A549 (cell line): ENCODE results near the gene BUD31. TPM values are rescaled to one million over a fixed set of nuclear protein-coding genes. Genes with fewer than 3 reads are reported as not detected.

ENCODE experiments used
- ATAC-seq, 2 experiments: fragments of 200-7000 bp in 1 of 2; fragments of >200 bp in 1 of 2; cut with Nextera tagmentation in 1 of 2; cut with Tn5 transposase in 1 of 2; 3 replicates each; pipeline versions ENCODE4 v1.8.0 to v1.9.1; 2018 to 2020; ENCODE audit warnings: mild to moderate bottlenecking in 1 of 2, moderate library complexity in 1 of 2
- CTCF ChIA-PET: fragments of 300-600 bp; sonication (Branson Sonifier 250); formaldehyde crosslinking; extraction: SDS; loops from one replicate; lab custom pipeline; 2021; ENCODE audit warnings: antibody characterized with exemption, inconsistent platforms; lab: Yijun Ruan, JAX
- POLR2A ChIA-PET: fragments of 350-600 bp; formaldehyde crosslinking; extraction: SDS; loops from one replicate; lab custom pipeline; 2021; ENCODE audit warnings: antibody characterized with exemption, inconsistent platforms; lab: Yijun Ruan, JAX
- DNase-seq, 2 experiments: peaks; one replicate each; pipeline versions ENCODE4 v3.0.0 to v3.0.0-alpha.2; 2011 to 2016; ENCODE audit warnings: low read depth in 1 of 2, low spot score in 1 of 2
- FAIRE-seq: peaks from 2 replicates; lab custom pipeline; 2011; peaks lifted over from hg19 to GRCh38; lab: Jason Lieb, UNC
- H3K27ac ChIP-seq, 2 experiments: fragments of >200 bp; sonication (Bioruptor Twin); formaldehyde crosslinking; 3 replicates each; pipeline ENCODE4 v1.5.1; 2016 to 2017
- H3K4me1 ChIP-seq: fragments of >200 bp; sonication (Bioruptor Twin); formaldehyde crosslinking; 3 replicates; pipeline ENCODE4 v1.6.1; 2016
- H3K4me2 ChIP-seq: fragments of >200 bp; sonication (Bioruptor Twin); formaldehyde crosslinking; 3 replicates; pipeline ENCODE4 v1.6.1; 2016
- H3K4me3 ChIP-seq: fragments of >200 bp; sonication (Bioruptor Twin); formaldehyde crosslinking; 3 replicates; pipeline ENCODE4 v1.5.1; 2016
- H3K9me3 ChIP-seq: fragments of >200 bp; sonication (Bioruptor Twin); formaldehyde crosslinking; 3 replicates; pipeline ENCODE4 v1.6.1; 2016
- CBX2 ChIP-seq: fragments of 200-600 bp; sonication (generic); IDR thresholded peaks from 2 replicates; pipeline ENCODE4 v1.6.1; 2016; ENCODE audit warnings: low read depth, mild to moderate bottlenecking, borderline replicate concordance
- ESRRA ChIP-seq: fragments of 150-350 bp; IDR thresholded peaks from 2 replicates; pipeline ENCODE4 v1.6.1; 2014; ENCODE audit warnings: mild to moderate bottlenecking, low read length, borderline replicate concordance
- FOSB ChIP-seq: fragments of 250-450 bp; sonication (Bioruptor Pico); IDR thresholded peaks from 2 replicates; pipeline ENCODE4 v1.5.0; 2020; ENCODE audit warnings: mild to moderate bottlenecking, moderate library complexity
- FOSL2 ChIP-seq, 2 experiments: fragments of 450-650 bp in 1 of 2; fragments of >200 bp in 1 of 2; sonication (Bioruptor Twin) in 1 of 2; formaldehyde crosslinking; IDR thresholded peaks; 2 replicates each; pipeline versions ENCODE4 v1.5.0 to v1.6.1; 2016 to 2020; ENCODE audit warnings: mild to moderate bottlenecking in 1 of 2, moderate library complexity in 1 of 2
- FOXS1 ChIP-seq: fragments of 250-450 bp; sonication (Bioruptor Pico); IDR thresholded peaks from 2 replicates; pipeline ENCODE4 v1.5.0; 2020; ENCODE audit warnings: mild to moderate bottlenecking, moderate library complexity
- GATA3 ChIP-seq: IDR thresholded peaks from 2 replicates; pipeline ENCODE4 v1.6.1; 2012; ENCODE audit warnings: borderline replicate concordance
- HOXB13 ChIP-seq: fragments of 250-450 bp; sonication (Bioruptor Pico); IDR thresholded peaks from 2 replicates; pipeline ENCODE4 v1.5.0; 2020; ENCODE audit warnings: low read depth, mild to moderate bottlenecking, moderate library complexity
- KDM1A ChIP-seq: fragments of 200-600 bp; sonication (generic); IDR thresholded peaks from 2 replicates; pipeline ENCODE4 v1.6.1; 2016; ENCODE audit warnings: low read depth, mild to moderate bottlenecking
- MAFK ChIP-seq: fragments of 450-650 bp; IDR thresholded peaks from 2 replicates; pipeline ENCODE4 v1.6.1; 2014; ENCODE audit not compliant: partially characterized antibody
- PHF8 ChIP-seq: fragments of 200-600 bp; sonication (generic); IDR thresholded peaks from 2 replicates; pipeline ENCODE4 v1.6.1; 2016; ENCODE audit warnings: low read depth, mild to moderate bottlenecking, antibody characterized with exemption, moderate library complexity, borderline replicate concordance
- RAD21 ChIP-seq, 2 experiments: fragments of >200 bp in 1 of 2; sonication (Bioruptor Twin) in 1 of 2; formaldehyde crosslinking in 1 of 2; IDR thresholded peaks in 1 of 2; conservative IDR thresholded peaks in 1 of 2; 2 replicates in 1 of 2; 3 replicates in 1 of 2; pipeline ENCODE4 v1.6.1; 2012 to 2018; ENCODE audit warnings: inconsistent platforms in 1 of 2
- RNF2 ChIP-seq: fragments of 200-600 bp; sonication (generic); IDR thresholded peaks from 2 replicates; pipeline ENCODE4 v1.6.1; 2016; ENCODE audit warnings: low read depth, mild to moderate bottlenecking, antibody characterized with exemption, moderate library complexity, borderline replicate concordance
- SREBF2 ChIP-seq: fragments of 450-650 bp; IDR thresholded peaks from 2 replicates; pipeline ENCODE4 v1.6.1; 2014; ENCODE audit warnings: mild to moderate bottlenecking, moderate library complexity
- ZFP36 ChIP-seq: fragments of 450-650 bp; IDR thresholded peaks from 2 replicates; pipeline ENCODE4 v1.6.1; 2014; ENCODE audit warnings: borderline replicate concordance; ENCODE audit not compliant: partially characterized antibody
- ZSCAN20 ChIP-seq: fragments of 250-450 bp; sonication (Bioruptor Pico); IDR thresholded peaks from 2 replicates; pipeline ENCODE4 v1.8.0; 2022; ENCODE audit warnings: mild to moderate bottlenecking, moderate library complexity
- WGBS: methylation state at CpG from one replicate; pipeline ENCODE4 v1.1.6; 2017; ENCODE audit errors: missing lambda C conversion rate; 5-methylcytosine and 5-hydroxymethylcytosine counted together
- polyA plus RNA-seq, 4 experiments: library from polyadenylated mRNA; depleted of rRNA in 3 of 4; stranded (reverse); fragments of >200 nt; fragmentation: RNase III in 1 of 4; extraction: RNeasy Plus Mini Kit Qiagen cat#74134 plus additional on column Dnase treatment in 1 of 4; gene quantifications; 2 replicates in 3 of 4; 3 replicates in 1 of 4; pipeline ENCODE4 v1.2.3, GENCODE V29; 2011 to 2017
- TF ChIP-seq, protein P1 (sequence below): fragments of 250-450 bp; sonication (Bioruptor Pico); IDR thresholded peaks from 2 replicates; pipeline ENCODE4 v1.5.0; 2021; ENCODE audit warnings: mild to moderate bottlenecking, moderate library complexity, borderline replicate concordance
- TF ChIP-seq, protein P2 (sequence below): fragments of 200-600 bp; sonication (generic); IDR thresholded peaks from 2 replicates; pipeline ENCODE4 v1.6.1; 2016; ENCODE audit warnings: antibody characterized with exemption, mild to moderate bottlenecking, moderate library complexity
- TF ChIP-seq, protein P3 (sequence below): IDR thresholded peaks from 2 replicates; pipeline ENCODE4 v1.6.1; 2012
- TF ChIP-seq, protein P4 (sequence below): fragments of 250-450 bp; sonication (Bioruptor Pico); IDR thresholded peaks from 2 replicates; pipeline ENCODE4 v1.5.0; 2020; ENCODE audit warnings: low read depth, mild to moderate bottlenecking, moderate library complexity
- TF ChIP-seq, protein P5 (sequence below): IDR thresholded peaks from 2 replicates; pipeline ENCODE4 v1.6.1; 2012

BUD31 gene
- polyA plus RNA-seq, 2 of the 4 experiments (the other 2 are of a cell fraction) = 96.5 to 105 TPM

DNA sequence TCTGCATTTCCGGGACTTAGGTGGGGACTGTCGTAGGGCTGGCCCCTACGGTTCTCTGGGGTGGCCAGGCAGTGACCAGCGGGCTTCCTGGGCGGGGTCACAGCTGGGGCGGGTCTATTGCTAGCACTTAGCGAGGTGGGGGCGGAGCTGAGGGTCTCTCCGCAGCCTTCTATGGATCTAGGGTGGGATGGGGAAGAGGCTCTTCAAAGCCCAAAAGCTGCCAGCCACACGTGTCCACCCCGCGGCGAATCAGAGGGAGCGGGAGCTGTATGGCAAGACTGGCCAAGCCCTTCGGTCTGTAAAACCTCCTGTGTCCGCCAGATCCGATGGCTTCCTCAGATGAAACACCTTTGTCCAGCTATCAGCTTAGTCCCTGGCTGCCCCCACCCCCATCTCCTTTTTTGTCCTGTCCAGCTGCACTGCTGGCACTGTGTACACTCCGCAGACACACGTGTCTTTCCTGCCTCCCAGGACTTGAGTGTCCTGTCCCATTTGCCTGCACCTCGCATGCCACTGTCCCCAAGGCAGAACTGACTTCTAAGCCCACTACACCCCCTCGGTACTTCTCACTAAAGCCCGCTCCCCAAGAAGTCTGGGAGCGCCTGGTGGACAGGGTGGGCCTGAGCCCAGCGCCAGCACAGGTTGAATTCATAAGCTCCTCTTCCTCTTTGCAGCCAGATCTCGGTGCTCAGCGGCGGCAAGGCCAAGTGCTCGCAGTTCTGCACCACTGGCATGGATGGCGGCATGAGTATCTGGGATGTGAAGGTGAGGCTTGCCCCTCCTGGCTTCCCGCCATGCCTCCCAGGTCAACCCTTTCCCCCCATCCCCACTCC, 15.2 kb upstream of the BUD31 start (continued):
- TF ChIP-seq, protein P1, sequence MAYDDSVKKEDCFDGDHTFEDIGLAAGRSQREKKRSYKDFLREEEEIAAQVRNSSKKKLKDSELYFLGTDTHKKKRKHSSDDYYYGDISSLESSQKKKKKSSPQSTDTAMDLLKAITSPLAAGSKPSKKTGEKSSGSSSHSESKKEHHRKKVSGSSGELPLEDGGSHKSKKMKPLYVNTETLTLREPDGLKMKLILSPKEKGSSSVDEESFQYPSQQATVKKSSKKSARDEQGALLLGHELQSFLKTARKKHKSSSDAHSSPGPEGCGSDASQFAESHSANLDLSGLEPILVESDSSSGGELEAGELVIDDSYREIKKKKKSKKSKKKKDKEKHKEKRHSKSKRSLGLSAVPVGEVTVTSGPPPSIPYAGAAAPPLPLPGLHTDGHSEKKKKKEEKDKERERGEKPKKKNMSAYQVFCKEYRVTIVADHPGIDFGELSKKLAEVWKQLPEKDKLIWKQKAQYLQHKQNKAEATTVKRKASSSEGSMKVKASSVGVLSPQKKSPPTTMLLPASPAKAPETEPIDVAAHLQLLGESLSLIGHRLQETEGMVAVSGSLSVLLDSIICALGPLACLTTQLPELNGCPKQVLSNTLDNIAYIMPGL (CRISPR knock-in tag) = no peak
- no peak for TF ChIP-seq GATA3

DNA sequence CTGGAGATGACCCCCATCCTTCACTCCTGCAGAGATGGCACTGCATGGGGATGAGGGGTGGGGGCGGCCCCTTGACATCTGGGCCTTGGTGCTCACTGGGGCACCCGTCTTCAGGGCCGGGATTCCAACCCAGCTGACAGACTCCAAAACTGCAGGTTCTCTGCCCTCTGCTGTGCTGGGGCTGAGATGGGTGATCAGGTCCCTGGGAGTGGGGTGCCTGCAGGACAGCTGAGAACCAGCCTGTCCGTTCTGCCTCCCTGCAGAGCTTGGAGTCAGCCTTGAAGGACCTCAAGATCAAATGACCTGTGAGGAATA, 14.6 kb upstream of the BUD31 start:
- DNase-seq (no peak), ATAC-seq (no peak), FAIRE-seq (no peak)
- ChIA-PET POLR2A (interaction anchor here (2.6 kb wide), 1 partner anchor 14 kb away, joined by 8 read pairs; the partner anchor contains the start of genes BUD31 and PDAP1), CTCF (interaction anchor here (1.0 to 1.6 kb wide), 3 partner anchors 8 to 22 kb away, joined by 3 to 4 read pairs (median 3); no protein-coding TSS in a partner anchor)
- TF ChIP-seq FOXS1 (CRISPR knock-in tag) (no peak), ZFP36 (no peak), SREBF2 (no peak), CBX2 (no peak), PHF8 (no peak), KDM1A (no peak), FOSB (no peak), ESRRA (no peak), ZSCAN20 (CRISPR knock-in tag) (no peak), HOXB13 (CRISPR knock-in tag) (no peak), RAD21 (conservative IDR thresholded peaks at IDR 0.05 in 1 of 2, IDR thresholded peaks at IDR 0.05 in 1 of 2) (no peak), RNF2 (no peak), FOSL2 (IDR thresholded peaks at IDR 0.05) (no peak), FOSL2 (CRISPR knock-in tag; IDR thresholded peaks at IDR 0.05) (no peak), MAFK (no peak), GATA3 (no peak)
- TF ChIP-seq, protein P2, sequence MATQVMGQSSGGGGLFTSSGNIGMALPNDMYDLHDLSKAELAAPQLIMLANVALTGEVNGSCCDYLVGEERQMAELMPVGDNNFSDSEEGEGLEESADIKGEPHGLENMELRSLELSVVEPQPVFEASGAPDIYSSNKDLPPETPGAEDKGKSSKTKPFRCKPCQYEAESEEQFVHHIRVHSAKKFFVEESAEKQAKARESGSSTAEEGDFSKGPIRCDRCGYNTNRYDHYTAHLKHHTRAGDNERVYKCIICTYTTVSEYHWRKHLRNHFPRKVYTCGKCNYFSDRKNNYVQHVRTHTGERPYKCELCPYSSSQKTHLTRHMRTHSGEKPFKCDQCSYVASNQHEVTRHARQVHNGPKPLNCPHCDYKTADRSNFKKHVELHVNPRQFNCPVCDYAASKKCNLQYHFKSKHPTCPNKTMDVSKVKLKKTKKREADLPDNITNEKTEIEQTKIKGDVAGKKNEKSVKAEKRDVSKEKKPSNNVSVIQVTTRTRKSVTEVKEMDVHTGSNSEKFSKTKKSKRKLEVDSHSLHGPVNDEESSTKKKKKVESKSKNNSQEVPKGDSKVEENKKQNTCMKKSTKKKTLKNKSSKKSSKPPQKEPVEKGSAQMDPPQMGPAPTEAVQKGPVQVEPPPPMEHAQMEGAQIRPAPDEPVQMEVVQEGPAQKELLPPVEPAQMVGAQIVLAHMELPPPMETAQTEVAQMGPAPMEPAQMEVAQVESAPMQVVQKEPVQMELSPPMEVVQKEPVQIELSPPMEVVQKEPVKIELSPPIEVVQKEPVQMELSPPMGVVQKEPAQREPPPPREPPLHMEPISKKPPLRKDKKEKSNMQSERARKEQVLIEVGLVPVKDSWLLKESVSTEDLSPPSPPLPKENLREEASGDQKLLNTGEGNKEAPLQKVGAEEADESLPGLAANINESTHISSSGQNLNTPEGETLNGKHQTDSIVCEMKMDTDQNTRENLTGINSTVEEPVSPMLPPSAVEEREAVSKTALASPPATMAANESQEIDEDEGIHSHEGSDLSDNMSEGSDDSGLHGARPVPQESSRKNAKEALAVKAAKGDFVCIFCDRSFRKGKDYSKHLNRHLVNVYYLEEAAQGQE = no peak
- TF ChIP-seq, protein P3, sequence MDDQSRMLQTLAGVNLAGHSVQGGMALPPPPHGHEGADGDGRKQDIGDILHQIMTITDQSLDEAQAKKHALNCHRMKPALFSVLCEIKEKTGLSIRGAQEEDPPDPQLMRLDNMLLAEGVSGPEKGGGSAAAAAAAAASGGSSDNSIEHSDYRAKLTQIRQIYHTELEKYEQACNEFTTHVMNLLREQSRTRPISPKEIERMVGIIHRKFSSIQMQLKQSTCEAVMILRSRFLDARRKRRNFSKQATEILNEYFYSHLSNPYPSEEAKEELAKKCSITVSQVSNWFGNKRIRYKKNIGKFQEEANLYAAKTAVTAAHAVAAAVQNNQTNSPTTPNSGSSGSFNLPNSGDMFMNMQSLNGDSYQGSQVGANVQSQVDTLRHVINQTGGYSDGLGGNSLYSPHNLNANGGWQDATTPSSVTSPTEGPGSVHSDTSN = no peak
- TF ChIP-seq, protein P4, sequence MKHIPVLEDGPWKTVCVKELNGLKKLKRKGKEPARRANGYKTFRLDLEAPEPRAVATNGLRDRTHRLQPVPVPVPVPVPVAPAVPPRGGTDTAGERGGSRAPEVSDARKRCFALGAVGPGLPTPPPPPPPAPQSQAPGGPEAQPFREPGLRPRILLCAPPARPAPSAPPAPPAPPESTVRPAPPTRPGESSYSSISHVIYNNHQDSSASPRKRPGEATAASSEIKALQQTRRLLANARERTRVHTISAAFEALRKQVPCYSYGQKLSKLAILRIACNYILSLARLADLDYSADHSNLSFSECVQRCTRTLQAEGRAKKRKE (CRISPR knock-in tag) = no peak
- TF ChIP-seq, protein P5, sequence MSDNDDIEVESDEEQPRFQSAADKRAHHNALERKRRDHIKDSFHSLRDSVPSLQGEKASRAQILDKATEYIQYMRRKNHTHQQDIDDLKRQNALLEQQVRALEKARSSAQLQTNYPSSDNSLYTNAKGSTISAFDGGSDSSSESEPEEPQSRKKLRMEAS = no peak
- Histone ChIP-seq H3K4me1 (no peaks in the 10 kb centered on the region), H3K4me3 (no peak overlapping the region), H3K27ac (no peak overlapping the region), H3K4me2 (no peak overlapping the region), H3K9me3 (no peaks in the 10 kb centered on the region)
- 80% methylated on average over 1 of the region's 4 CpGs for WGBS
